Ovary (tissue), 9 donors: ENCODE measurements around the gene TICAM1. TPM values are rescaled to one million over a fixed set of nuclear protein-coding genes. Genes with fewer than 3 reads are reported as not detected.
"Not testable (repeated sequence)": the region's sequence is repeated elsewhere in the genome, so short reads cannot be mapped to it uniquely, and the experiment has no call there.

ENCODE experiments used
- DNase-seq, 5 donors: peaks; one replicate each; pipeline ENCODE4 v3.0.0-alpha.2; 2019 to 2020
- H3K27ac ChIP-seq, 2 donors: fragments of 200-600 bp; one replicate each; pipeline versions ENCODE4 v1.5.1 to v1.8.0; 2019 to 2022
- H3K27me3 ChIP-seq: fragments of 200-600 bp; one replicate; pipeline ENCODE4 v1.8.0; 2022
- H3K36me3 ChIP-seq: fragments of 200-600 bp; sonication (generic); one replicate; pipeline ENCODE4 v1.5.1; 2019
- H3K4me1 ChIP-seq: one replicate; pipeline ENCODE4 v1.8.1; 2013; ENCODE audit warnings: mild to moderate bottlenecking, moderate library complexity; ENCODE audit not compliant: insufficient read depth
- H3K4me3 ChIP-seq: fragments of 200-600 bp; sonication (generic); one replicate; pipeline ENCODE4 v1.5.1; 2017
- H3K9me3 ChIP-seq, 2 donors: fragments of 200-600 bp in 1 of 2; sonication (generic) in 1 of 2; one replicate each; pipeline versions ENCODE4 v1.5.1 to v1.8.1; 2013 to 2019; ENCODE audit warnings: mild to moderate bottlenecking in 1 of 2, moderate library complexity in 1 of 2
- CTCF ChIP-seq, 3 donors: fragments of 450-650 bp in 2 of 3; fragments of 200-600 bp in 1 of 3; IDR thresholded peaks; one replicate each; pipeline versions ENCODE4 v1.5.1 to v1.8.0; 2016 to 2022; ENCODE audit warnings: antibody characterized with exemption in 3 of 3, mild to moderate bottlenecking in 1 of 3
- EP300 ChIP-seq: sonication (generic); formaldehyde crosslinking; IDR thresholded peaks from one replicate; pipeline ENCODE4 v1.6.1; 2017; ENCODE audit warnings: antibody characterized with exemption
- POLR2A ChIP-seq: fragments of 450-650 bp; IDR thresholded peaks from one replicate; pipeline ENCODE4 v1.6.1; 2017; ENCODE audit warnings: antibody characterized with exemption, mild to moderate bottlenecking, moderate library complexity
- WGBS, 3 donors: extraction: QIAGEN DNeasy Blood & Tissue Kit in 1 of 3; methylation state at CpG; one replicate each; pipeline versions ENCODE4 v1.1.5 to v1.1.7; 2013 to 2017; 5-methylcytosine and 5-hydroxymethylcytosine counted together
- intact Hi-C, 4 donors: fragments of 100-400 bp; cut with DNase I; formaldehyde crosslinking; loops; one replicate each; pipeline versions ENCODE4 v1.11.0 to v1.15.1; 2022 to 2023
- polyA plus RNA-seq, 2 donors: library from polyadenylated mRNA; stranded (reverse); fragments of 200-250 nt in 1 of 2; fragments of 350-450 nt in 1 of 2; fragmentation: Illumina TruSeq in 1 of 2; extraction: RNeasy Lipid Tissue Mini Kit (QIAGEN cat#74804) in 1 of 2; gene quantifications; one replicate each; pipeline ENCODE4 v1.2.3, GENCODE V29; 2013 to 2014
- total RNA-seq, 7 donors: library from RNA; depleted of rRNA in 2 of 7; stranded (reverse); fragments of >200 nt in 2 of 7; fragmentation: NEBNext Ultra II Directional in 3 of 7; extraction: Animal tissue kit (Norgen Biotek cat#: 25700) in 3 of 7; gene quantifications; one replicate each; pipeline versions ENCODE4 v1.1.0 to v1.2.4, GENCODE V29; 2016 to 2023
- donor health status: DM: no; HTN: no; CAD: no; lungs with moderate emphysema.
- donor health status: DM: no; HTN: no; CAD: no.
- donor health status: Bipolar disorder and iron deficiency.
- donor health status: DM: yes; HTN: yes; CAD: no.
- donor health status: DM: no; HTN: no; CAD: no.
- donor health status: DM: yes; HTN: yes; CAD: no.

The TICAM1 gene
- total and polyA plus RNA-seq, 9 donors: 2.5 to 13.3 (median 8.8) TPM

GRCh38 chr19:4844348-4845179 is 13.1 kb upstream of the TICAM1 start:
- Histone ChIP-seq H3K4me1 (peaks cover 4% of the 10 kb centered on the region), H3K27me3 (no peaks in the 10 kb centered on the region), H3K27ac (no peak overlapping the region), H3K4me3 (no peak overlapping the region), H3K36me3 (no peaks in the 10 kb centered on the region), H3K9me3 (no peaks in the 10 kb centered on the region)
- 42 to 48% (median 47%) methylated on average over 10 of the region's 10 CpGs for WGBS, 3 donors
- intact Hi-C loops: no loop called here
- TF ChIP-seq CTCF (IDR thresholded peaks at IDR 0.05) (no peak), POLR2A (no peak), EP300 (no peak)
- DNase-seq: peak in 3 of 5 donors; percentile 41 to 52 (median 49)

- 95 to 97% (median 96%) methylated on average over 6 of the region's 6 CpGs for WGBS, 3 donors
- peaks cover 4% of the 10 kb centered on the region for H3K4me1 ChIP-seq
- intact Hi-C loops: no loop called here
- no peaks in the 10 kb centered on the region for H3K27me3 ChIP-seq
- TF ChIP-seq EP300: no peak
- no peak for TF ChIP-seq CTCF (IDR thresholded peaks at IDR 0.05)
- no peak for TF ChIP-seq POLR2A
- H3K36me3 ChIP-seq: no peaks in the 10 kb centered on the region
- DNase-seq: no peak
- no peak overlapping the region for H3K27ac ChIP-seq
- H3K4me3 ChIP-seq: no peak overlapping the region
- H3K9me3 ChIP-seq: no peaks in the 10 kb centered on the region
These were observed 12.1 kb upstream of the TICAM1 start for GRCh38 chr19:4843647-4843965.

GRCh38 chr19:4839192-4839591 is 7.7 kb upstream of the TICAM1 start:
- no peak for DNase-seq
- Histone ChIP-seq H3K27ac (no peak overlapping the region), H3K4me3 (no peak overlapping the region), H3K27me3 (no peaks in the 10 kb centered on the region), H3K36me3 (no peaks in the 10 kb centered on the region), H3K9me3 (no peaks in the 10 kb centered on the region), H3K4me1 (no peaks in the 10 kb centered on the region)
- intact Hi-C loops: no loop called here
- 88 to 94% (median 88%) methylated on average over 17 of the region's 17 CpGs for WGBS, 3 donors
- TF ChIP-seq POLR2A (no peak), EP300 (no peak), CTCF (IDR thresholded peaks at IDR 0.05) (no peak)

- TF ChIP-seq EP300 (no peak), CTCF (IDR thresholded peaks at IDR 0.05) (no peak), POLR2A (no peak)
- intact Hi-C loops: no loop called here
- H3K4me1 ChIP-seq: peaks cover 2% of the 10 kb centered on the region
- no peaks in the 10 kb centered on the region for H3K9me3 ChIP-seq
- H3K27me3 ChIP-seq: no peaks in the 10 kb centered on the region
- no peak for DNase-seq
- H3K4me3 ChIP-seq: no peak overlapping the region
- H3K27ac ChIP-seq: no peak overlapping the region
- no peaks in the 10 kb centered on the region for H3K36me3 ChIP-seq
- 91 to 92% (median 91%) methylated on average over 5 of the region's 5 CpGs for WGBS, 3 donors
These were observed 1.3 kb upstream of the TICAM1 start for GRCh38 chr19:4832776-4833175.

- intact Hi-C loops: not testable (repeated sequence)
These were observed 448 bp upstream of the TICAM1 start for GRCh38 chr19:4831979-4832340.

More at GRCh38 chr19:4831979-4832340, 448 bp upstream of the TICAM1 start:
- not testable (repeated sequence) for H3K9me3 ChIP-seq, H3K4me1 ChIP-seq, H3K36me3 ChIP-seq, H3K27me3 ChIP-seq, DNase-seq
- WGBS, 3 donors: 20 to 30% (median 23%) methylated on average over 9 of the region's 9 CpGs
- H3K27ac ChIP-seq: peak overlapping the region; percentile 79 to 92
- H3K4me3 ChIP-seq: peak overlapping the region; percentile 85
